MV-4-11 (cell line): ENCODE results near the gene ARHGAP10.

Experiments used
- DNase-seq: peaks from one replicate; lab custom pipeline; 2025; lab: John Stamatoyannopoulos, UW

ARHGAP10 gene, protein sequence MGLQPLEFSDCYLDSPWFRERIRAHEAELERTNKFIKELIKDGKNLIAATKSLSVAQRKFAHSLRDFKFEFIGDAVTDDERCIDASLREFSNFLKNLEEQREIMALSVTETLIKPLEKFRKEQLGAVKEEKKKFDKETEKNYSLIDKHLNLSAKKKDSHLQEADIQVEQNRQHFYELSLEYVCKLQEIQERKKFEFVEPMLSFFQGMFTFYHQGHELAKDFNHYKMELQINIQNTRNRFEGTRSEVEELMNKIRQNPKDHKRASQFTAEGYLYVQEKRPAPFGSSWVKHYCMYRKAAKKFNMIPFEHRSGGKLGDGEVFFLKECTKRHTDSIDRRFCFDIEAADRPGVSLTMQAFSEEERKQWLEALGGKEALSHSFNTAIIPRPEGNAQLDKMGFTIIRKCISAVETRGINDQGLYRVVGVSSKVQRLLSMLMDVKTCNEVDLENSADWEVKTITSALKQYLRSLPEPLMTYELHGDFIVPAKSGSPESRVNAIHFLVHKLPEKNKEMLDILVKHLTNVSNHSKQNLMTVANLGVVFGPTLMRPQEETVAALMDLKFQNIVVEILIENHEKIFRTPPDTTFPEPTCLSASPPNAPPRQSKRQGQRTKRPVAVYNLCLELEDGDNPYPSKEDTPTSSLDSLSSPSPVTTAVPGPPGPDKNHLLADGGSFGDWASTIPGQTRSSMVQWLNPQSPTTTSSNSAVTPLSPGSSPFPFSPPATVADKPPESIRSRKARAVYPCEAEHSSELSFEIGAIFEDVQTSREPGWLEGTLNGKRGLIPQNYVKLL

DNA sequence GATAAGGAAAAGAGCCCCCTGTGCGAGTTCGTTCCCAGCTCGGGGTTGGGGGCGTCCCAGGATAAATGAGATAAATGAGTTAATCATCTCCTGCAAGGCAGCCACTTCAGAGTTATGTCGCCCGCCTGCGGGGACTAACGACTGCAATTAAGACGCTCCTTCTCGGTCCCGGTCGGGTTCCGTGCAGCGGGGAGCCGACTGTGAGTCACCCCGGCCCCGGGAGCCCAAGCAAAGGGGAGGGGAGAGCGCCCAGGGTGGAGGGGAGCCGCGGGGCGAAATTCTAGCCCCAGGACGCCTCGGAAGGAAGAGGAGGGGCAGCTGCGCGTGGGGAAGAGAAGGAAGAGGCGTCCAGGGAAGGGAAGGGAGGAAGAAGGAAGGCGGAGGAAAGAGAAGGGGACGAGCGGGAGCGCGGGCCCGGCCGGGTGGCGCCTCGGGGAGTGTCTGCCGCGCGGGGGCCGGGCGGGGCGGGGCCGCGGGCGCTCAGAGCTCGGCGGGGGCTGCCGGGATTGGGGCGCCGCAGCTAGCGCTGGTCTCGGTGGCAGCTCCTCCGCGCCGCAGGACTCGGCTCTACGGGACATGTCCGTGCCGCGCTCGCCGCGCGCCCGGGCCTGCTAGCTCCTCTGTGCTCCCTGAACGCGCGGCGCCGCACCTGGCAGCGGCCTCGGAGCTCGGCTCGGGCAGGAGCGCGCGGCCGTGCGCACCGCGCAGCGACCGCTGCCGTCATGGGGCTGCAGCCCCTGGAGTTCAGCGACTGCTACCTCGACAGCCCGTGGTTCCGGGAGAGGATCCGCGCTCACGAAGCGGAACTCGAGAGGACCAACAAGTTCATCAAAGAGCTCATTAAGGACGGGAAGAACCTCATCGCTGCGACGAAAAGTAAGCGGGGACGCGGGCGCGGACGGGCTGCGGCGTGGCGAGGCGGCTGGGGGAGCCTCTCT, at the start of gene ARHGAP10:
Gene ARHGAP10 (plus strand): TSS at position 509 of the 938 bp plus-strand sequence. CDS start 214 bp downstream, at position 723.
- peak; percentile 50 for DNase-seq

DNA sequence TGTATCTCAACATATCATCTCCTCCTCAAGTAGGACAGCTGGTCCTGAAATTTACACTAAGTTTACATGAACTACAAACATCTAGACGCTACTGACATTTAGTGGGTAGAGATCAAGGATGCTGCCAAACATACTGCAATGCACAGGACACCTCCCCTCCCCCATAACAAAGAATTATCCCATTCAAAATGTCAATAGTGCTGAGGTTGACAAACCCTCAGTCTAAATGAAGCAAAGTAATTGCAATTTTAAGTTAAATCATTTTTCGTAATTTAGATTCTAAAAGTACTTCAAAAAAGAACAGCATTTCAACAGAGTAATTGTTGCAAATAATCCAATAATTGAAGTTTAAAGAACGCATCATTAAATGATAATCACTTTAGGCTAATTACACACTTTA, 49.1 kb upstream of the ARHGAP10 start:
- DNase-seq = no peak

DNA sequence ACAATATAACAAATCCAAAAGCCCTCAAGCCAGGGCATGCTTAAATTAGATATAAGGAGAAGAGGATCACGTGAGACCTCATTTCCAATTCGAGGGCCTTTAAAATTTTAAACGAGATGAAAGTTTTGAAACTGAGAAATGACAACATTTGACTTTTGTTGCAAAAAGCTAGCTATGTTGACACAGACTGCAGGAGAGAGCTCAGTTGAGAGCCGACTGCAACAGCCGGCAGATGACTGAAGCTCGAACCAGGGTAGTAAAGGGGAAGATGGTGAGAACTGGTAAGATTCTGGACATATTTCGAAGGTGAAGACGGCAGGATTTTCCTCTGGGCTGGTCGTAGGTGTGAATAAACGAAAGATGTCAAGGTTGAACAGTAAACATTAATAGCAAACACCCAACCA, 48.7 kb upstream of the ARHGAP10 start:
- no peak for DNase-seq

DNA sequence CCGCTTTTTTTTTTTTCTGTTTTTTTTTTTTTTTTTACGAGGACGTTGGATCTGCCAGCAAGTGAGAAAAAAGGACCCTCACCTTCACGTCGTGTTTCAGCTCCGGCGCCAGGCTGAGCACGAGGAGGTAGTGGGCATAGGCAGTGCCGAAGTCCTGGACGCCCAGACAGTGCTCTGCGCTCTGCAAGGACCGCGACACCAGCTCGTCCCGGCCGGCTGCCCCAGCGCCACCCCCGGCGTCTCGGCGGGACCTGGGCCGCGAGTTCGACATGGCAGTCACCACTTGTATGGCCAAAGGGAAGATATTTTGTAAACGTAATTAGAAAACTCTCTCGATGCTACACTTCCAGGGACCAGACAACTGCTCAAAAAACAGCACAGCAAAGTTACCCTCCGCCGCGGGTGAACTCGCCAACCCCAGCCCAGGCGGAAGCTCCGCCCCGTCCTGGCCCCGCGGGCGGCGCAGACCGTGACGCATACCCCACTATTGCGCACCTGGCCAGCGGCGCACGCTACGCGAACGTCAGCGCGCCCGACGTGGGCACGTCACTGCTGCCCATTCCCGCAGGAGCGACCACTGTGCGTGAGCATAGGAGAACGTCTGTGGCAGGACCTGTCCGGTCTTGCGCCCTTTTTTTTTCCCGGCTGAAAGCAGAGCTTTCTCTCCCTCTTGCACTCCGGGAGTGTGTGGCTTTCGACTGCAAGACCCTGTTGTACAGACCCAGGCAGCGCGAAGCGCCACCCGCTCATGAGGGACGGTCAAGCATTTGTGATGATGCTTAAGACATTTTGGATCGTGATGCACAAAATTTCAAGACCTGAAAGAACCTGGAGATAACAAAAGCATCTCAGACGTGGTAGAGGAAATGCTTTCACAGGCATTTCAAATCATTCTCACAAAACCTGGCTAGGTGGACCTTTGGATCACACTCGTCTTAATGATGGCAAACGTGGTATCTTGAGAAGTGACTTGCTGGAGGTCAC, 47.9 kb upstream of the ARHGAP10 start, which contains the start of gene PRMT9:
Gene PRMT9 (minus strand): TSS at position 447 of the 984 bp plus-strand sequence. CDS start 176 bp downstream, at position 271.
- DNase-seq = peak; percentile 78

DNA sequence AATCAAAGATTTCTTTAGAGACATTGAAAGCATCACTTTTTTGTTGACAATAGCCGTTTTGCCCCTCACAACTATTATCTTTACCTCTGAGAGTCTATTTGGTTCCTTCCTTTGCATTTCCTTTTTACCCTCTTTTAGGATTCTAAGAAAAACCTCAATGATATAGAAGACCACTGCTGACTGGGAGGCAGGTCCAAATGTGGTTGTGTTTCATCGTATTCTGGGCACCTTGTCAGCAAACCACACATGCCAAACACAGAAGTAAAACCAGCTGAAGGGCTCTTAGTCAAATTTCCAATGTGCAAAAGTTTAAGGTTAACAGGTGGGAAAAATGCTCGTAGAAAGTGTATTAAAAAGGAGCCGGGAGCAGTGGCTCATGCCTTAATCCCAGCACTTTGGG, 42.8 kb upstream of the ARHGAP10 start:
- peak; percentile 78 for DNase-seq

DNA sequence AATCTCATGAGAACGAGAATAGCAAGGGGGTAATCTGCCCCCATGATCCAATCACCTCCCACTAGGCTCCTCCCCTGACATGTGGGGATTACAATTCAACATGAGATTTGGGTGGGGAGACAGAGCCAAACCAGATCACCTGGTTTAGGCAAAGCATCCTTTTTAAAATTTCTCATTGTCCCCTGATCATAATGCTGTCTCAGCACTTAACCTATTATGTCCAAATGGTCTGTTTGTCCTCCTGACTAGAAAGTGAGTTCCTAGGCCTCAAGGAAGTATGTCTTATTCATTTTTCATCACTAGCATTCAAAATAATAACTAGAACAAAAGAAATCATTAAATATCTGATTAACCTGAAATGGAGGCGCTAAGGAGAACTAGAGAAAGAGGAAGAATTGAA, 40.1 kb upstream of the ARHGAP10 start:
- DNase-seq = no peak

DNA sequence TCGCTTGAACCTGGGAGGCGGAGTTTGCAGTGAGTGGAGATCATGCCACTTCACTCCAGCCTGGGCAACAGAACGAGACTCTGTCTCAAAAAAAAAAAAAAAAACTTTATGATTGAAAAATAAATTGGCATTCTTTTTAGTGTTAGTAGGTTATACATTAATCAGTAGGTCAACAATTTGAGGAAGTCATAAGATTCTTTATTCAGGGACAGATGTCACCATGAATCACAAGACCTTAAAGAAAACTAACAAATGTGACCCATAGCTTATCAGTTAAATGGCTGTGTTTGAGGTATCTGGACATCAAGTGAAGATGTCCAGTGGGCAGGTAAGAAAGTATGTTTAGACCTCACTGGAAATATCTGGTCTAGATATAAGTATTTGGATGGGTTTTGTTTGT, 38.7 kb upstream of the ARHGAP10 start:
- DNase-seq = no peak

DNA sequence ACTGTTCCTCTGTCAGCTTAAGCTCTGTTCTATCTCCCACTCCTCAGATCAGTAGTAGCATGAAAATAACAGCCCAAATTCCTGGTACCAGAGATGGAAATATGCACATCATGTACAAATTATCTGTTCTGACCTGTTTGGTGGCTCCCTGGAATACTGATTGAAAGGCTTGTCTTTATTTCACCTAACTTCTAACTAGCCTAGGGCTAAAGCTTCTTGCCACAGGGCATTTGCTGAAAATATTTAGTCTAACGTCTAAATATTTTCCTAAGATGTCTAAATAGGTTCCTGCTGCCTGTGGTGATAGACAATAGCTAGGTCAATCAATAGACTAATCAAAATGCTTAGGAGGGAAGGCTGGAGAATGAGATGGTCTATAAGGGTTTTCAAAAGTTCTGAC, 35.0 kb upstream of the ARHGAP10 start:
- no peak for DNase-seq

DNA sequence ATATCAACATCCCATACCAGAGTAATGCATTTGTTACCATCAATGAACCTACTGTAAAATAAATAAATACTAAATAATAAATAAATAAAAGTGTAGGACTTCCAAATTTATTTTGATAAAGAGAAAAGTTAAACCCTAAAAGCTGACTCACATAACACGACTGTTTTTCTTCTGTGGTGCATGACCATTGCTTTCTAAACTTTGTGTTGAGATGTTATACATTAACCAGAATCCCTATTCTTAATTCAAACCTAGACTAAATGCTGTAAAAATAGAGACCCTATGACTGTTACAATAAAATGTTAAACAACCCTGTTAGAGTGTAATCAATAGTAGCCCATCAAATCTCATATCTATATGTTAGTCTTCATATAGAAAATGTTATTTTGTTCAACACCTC, 27.0 kb upstream of the ARHGAP10 start:
- DNase-seq = no peak

DNA sequence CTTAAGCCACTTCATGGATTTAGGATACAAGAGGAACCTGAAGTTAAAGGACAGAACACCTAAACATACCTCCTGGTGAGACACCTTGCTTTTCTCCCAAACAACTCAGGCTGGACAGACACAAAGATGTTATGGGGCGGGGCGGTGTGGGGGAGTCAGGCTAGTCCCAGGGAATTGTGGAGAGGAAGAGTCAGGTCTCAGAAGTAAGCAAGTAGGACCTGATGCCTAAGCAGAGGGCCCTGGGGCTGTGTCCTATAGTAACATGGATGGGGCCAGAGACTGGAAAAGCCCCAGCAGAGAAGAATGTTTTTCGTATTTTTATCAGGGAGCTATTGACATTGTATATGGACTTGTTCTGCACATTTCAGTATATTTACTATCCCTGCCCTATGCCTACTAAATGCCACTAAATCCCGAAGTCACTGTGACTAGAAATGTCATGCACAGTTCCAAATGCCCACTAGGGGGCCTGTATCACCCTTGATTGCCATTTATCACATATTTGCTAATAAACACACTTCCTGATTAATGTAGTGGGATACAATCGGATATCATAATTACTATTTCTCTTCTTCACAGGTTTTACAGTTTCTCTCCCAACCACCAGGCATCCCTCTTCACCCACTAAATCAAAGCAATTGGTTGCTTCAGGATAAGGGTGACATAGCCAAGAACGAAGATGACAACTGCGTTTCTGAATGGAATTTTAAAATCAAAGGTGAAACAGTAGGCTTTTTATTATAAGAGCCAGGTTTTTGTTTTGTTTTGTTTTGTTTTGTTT, 23.8 kb upstream of the ARHGAP10 start:
- DNase-seq = peak; percentile 3

DNA sequence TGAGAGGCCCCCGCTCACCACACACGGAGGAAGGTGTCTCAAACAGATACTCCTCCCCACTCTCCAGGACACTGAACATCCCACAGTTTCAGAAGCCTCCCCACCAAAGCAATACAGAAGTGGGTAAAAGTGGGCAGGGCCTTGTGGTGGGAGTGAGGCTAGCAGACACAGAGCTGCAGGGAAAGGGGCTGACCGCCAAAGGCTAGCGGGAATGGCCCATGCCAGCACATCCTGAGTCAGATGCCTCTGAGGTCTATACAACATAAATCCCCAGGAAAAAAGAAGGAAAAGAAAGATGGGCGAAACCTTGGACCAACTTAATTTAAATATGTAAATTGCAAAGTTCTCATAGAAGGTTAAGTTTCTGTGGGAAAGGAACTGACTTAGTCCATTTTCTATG, 21.9 kb upstream of the ARHGAP10 start:
- DNase-seq = peak; percentile 56

DNA sequence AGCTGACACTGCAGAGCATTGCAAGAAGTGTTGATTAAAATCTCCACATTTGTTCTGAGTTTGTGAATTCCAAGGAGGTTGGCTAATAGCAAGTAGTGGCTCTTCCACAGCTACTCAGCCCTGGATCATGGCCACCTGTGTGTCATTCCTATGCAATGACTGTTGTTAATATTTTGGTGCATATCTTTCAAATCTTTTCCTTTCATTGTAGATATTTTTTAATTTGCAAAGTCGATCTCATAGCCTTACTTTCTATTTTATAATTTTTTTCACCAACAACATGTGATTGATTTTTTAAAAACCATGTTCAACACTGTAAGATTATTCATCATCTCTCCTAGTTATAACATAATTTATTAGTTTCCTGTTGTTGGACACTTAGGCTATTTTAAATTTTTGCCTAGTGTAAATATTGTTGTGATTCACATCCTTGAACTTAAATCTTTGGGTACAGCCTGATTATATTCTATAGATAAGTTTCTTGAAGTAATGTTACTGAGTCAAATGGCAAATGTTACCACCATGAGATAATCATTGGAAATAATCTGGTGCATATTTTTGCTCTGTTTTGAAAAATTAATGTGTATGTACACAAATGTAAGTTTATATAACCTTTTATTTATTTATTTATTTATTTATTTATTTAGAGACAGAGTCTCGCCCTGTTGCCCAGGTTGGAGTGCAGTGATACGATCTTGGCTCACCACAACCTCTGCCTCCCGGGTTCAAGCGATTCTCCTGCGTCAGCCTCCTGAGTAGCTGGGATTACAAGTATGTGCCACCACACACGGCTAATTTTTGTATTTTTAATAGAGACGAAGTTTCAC, 17.1 kb upstream of the ARHGAP10 start:
- no peak for DNase-seq

DNA sequence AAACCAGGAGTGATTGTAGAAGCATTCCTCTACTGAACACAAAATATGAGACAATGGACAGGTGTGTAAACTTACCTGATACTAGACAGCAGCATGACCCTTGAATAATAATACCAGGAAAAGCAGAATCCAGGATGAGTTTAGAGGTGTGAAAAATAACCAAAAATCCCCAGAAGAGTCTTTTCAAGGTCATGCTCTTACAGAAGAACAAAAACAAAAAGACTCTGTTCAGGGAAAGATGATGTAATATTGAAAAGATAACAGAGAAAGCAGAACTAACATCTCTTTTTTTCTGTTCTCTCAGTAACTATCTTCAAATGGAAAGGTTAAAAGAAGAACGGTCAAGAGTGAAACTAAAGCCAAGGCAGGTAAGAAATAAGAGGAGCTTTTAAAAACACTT, 14.0 kb upstream of the ARHGAP10 start:
- DNase-seq = peak; percentile 58

DNA sequence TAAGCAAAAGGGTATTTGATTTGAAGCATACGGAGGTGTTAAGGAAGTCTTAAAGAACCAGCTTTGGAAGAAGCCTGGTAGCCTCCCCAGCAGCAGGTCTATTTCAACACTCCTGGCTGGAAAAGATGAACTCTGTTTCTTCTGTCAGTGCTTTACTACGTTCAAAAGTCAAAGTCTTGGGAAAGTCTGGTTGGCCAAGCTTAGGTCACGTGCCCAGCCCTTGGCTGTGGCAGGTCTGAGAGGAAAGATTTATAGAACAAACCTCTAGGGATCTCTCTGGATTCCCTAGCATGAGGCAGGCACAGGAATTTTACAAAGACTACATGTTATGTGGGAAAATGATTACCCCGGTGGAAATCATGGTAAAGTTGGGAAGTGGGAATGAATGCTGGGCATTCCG, 8.6 kb upstream of the ARHGAP10 start:
- DNase-seq = no peak

DNA sequence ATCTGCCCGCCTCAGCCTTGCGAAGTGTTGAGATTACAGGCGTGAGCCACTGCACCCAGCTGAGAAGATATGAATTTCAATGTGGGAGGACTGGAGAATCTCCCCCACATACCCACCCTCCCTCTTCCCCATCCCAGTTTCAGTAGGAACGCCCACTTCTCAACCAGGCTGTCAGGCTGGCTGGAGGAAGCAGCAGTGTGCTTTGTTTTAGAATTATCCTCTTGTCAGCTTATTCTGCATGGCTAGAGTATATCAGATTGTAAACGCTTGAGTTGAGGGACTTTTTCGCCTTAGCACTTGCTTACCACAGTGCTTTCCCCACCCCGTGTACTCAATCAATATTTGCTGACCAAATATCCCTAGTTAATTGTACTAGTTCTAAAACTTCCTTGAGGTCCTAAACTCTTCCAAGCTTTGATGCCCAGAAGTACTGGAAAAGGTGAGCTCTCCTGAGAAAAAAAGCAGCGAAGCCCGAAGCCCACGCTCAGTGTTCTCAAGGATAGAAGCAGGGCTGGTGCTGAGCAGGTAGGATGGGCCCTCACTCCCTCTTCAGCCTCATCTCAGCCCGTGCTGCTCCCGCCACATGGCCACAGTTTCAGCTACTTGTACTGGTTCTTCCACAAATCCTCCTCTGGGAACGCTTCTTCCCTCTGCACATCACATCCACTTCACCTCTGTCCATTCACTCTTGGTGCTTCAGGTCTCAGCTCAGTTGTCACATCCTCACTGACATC, 7.3 kb upstream of the ARHGAP10 start:
- DNase-seq = peak; percentile 24

DNA sequence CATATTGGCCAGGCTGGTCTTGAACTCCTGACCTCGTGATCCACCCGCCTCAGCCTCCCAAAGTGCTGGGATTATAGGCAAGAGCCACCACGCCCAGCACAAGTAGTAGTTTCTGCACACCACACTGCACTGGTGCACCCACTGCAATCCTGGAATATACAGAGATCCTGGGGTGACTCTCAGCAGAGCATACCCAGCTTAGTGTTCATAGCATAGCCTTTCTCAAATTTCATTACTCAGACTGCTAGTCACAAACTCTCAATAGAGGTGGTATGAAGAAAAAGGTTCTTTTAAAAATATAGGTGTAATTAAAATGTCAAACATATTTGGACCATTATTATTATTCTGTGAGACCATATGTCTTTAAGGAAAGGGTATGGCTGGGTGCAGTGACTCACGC, 6.2 kb upstream of the ARHGAP10 start:
- DNase-seq = no peak

DNA sequence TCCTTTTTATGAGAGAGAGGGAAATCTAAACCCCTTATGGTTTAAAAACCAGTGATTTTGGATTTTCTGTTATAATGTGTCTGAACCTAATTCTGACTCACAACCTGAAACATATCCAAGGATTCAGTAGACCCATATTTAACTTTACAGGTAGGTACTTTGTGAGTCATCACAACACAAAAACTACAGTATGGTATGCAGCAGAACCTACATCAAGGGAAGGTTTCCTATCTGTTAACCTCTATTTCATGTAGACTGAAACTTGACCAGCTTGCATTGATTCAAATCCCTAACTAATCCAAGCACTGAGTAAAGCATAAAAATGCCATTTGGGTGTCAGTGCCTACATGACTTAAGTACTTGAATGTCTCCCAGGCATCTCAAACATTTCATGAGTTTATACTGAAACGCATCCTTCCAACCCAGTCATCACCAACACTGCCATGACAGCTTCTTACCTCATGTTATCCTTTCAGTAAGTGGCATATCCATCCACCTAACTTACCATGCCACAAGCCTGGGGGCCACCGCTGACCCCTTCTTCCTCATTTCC, 4.3 kb upstream of the ARHGAP10 start:
- DNase-seq = no peak

DNA sequence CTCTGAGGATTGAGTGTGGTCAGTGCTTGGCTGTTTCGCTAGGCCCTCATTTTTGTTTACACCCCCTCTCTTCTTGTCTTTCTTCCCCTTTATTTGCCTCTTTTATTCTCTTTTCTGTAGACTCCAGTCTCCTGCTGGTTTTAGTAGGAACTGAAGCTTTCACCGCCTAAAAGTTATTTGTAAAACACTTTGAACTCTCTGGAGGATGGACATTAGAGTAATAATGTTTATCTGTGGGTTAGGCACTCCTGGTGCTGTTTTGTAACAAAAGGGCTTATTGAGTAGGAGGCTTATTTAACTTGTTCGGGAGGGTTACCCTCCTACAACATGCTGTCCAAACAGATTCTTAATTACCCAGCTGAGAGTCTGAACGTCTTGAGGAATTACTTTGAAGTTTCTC, 1.6 kb upstream of the ARHGAP10 start:
- peak; percentile 43 for DNase-seq
